NCI-H146 (cell line): ENCODE results near the gene MRGPRX4.

Source experiments
- DNase-seq: peaks from one replicate; lab custom pipeline; 2025; lab: John Stamatoyannopoulos, UW

Gene MRGPRX4

DNA sequence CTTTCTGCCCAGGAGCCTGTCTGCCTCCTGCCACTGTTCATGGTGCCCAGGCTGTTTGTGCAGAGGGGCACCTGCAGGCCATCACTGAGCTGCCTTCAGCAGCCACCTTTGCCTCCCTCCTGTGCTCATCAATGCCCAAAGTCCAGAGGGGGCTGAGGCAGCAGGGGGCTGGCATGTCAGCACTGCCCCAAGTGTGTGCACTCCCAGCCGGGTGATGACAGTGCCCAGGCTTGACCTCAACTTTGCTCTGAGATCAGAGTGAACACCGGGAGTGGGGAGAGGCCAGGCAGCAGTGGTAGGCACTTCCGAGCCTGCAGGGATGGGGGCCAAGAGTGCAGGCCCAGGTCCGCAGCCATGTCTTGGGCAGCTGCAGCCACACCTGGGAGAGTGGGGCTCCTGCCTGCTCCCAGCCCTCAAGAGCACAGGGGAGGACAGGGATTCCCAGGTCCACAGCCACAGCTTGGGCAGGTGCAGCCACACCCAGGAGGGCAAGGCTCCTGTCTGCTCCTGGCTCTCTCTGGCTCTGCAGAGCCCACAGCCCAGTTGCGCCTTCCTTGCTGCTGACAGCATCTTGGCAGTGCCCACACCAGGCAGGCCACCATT is 48.7 kb downstream of the MRGPRX4 start:
- no peak for DNase-seq

DNA sequence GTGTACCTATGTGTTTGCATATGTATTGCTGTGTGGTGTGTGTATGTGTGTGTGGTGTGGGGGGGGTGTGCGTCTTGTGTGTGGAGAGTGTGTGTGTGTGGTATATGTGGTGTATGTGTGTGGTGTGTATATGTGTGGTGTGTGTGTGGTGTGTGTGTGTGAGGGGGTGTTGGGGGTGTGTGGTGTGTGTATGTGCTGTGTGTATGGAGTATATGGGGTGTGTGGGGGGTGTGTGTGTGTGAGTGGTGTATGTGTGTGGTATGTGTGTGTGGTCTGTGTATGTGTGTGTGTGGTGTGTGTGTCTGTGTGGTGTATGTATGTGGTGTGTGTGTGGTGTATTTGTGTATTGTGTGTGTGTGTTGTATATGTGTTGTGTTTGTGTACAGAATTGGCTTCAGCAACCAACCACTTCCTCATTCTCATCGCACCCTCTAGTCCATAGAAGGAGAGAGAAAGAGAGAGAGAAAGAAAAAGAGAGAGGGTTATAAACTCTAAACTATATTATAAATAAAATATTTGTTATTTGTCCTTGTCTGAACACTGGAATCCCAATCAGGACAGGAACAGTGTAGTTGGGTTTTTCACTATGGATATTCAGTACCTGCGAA is 50.3 kb downstream of the MRGPRX4 start:
- DNase-seq = no peak
